NCI-H748 (cell line): Measurements from ENCODE around the gene WDR53.
"Not testable (repeated sequence)": the region's sequence is repeated elsewhere in the genome, so short reads cannot be mapped to it uniquely, and the experiment has no call there.

Experiments used
- DNase-seq: peaks from one replicate; lab custom pipeline; 2025; ENCODE audit not compliant: unreplicated experiment; lab: John Stamatoyannopoulos, UW

The WDR53 gene

GRCh38 chr3:196568246-196569002 is at the start of gene WDR53, which contains the start of gene FBXO45:
Gene WDR53, minus strand, starts transcription at chr3:196568554. Its CDS starts 7,079 bp downstream, at chr3:196561475.
Gene FBXO45, plus strand, starts transcription at chr3:196568660. Its CDS starts 325 bp downstream, at chr3:196568985.
- peak; percentile 95 for DNase-seq

- DNase-seq = no peak
These were observed 48.9 kb upstream of the WDR53 start for GRCh38 chr3:196617256-196617655.

- not testable (repeated sequence) for DNase-seq
These were observed 46.9 kb upstream of the WDR53 start for GRCh38 chr3:196615234-196615633.

- DNase-seq = no peak
These were observed 43.6 kb upstream of the WDR53 start for GRCh38 chr3:196611761-196612483.

GRCh38 chr3:196609805-196610515 is 41.6 kb upstream of the WDR53 start:
- DNase-seq = no peak

- peak; percentile 77 for DNase-seq
These were observed 41.0 kb upstream of the WDR53 start for GRCh38 chr3:196609343-196609775.

GRCh38 chr3:196608693-196609092 is 40.3 kb upstream of the WDR53 start:
- no peak for DNase-seq

GRCh38 chr3:196604548-196604947 is 36.2 kb upstream of the WDR53 start:
- DNase-seq = peak; percentile 30

GRCh38 chr3:196603683-196604082 is 35.3 kb upstream of the WDR53 start:
- no peak for DNase-seq

GRCh38 chr3:196602673-196603072 is 34.3 kb upstream of the WDR53 start:
- no peak for DNase-seq

- no peak for DNase-seq
These were observed 32.0 kb upstream of the WDR53 start for GRCh38 chr3:196600359-196600758.

- no peak for DNase-seq
These were observed 31.4 kb upstream of the WDR53 start for GRCh38 chr3:196599734-196600128.

- DNase-seq = not testable (repeated sequence)
These were observed 29.8 kb upstream of the WDR53 start for GRCh38 chr3:196597971-196598733.

GRCh38 chr3:196596355-196596754 is 28.0 kb upstream of the WDR53 start:
- no peak for DNase-seq

GRCh38 chr3:196590279-196590678 is 21.9 kb upstream of the WDR53 start:
- DNase-seq = no peak

GRCh38 chr3:196585044-196585757 is 16.8 kb upstream of the WDR53 start:
- DNase-seq = no peak

- no peak for DNase-seq
These were observed 4.0 kb upstream of the WDR53 start for GRCh38 chr3:196572389-196572788.

- not testable (repeated sequence) for DNase-seq
These were observed 2.0 kb upstream of the WDR53 start for GRCh38 chr3:196570332-196570731.

- DNase-seq = peak; percentile 62
These were observed 706 bp upstream of the WDR53 start for GRCh38 chr3:196569003-196569516.

GRCh38 chr3:196563721-196564225 is 4.6 kb downstream of the WDR53 start:
- no peak for DNase-seq
